ENCODE data around the gene ZNF133. TPM values are rescaled to one million over a fixed set of nuclear protein-coding genes. Genes with fewer than 3 reads are reported as not detected.
"Not testable (repeated sequence)": the region's sequence is repeated elsewhere in the genome, so short reads cannot be mapped to it uniquely, and the experiment has no call there.

Gene ZNF133
- polyA plus RNA-seq, 12 donors, result 5.4 to 21.6 (median 14.3) TPM; not detected in 1

- DNase-seq, result no peak
Observed at GRCh38 chr20:18279242-18279641, 9.1 kb upstream of the ZNF133 start.

- no peak for DNase-seq
Observed at GRCh38 chr20:18284805-18285533, 3.4 kb upstream of the ZNF133 start.

DNA sequence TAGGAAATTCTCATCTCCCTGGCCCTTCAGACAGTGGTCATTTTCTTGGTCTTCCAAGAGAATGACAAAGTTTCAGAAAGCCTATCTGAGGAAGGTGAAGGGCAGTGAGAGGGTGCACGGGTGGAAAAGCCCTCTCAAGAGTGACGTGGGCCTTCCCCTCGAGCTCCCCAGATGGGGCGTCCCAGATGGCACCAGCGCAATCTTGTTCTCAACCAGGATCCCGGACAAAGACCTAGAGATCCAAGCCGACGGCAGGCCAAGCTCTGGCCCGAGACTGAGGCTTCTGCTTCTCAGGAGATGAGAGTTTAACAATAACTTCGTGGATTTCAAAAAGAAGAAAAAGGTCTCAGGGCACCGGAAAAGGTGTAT lies 797 bp upstream of the ZNF133 start:
- no peak for DNase-seq

DNA sequence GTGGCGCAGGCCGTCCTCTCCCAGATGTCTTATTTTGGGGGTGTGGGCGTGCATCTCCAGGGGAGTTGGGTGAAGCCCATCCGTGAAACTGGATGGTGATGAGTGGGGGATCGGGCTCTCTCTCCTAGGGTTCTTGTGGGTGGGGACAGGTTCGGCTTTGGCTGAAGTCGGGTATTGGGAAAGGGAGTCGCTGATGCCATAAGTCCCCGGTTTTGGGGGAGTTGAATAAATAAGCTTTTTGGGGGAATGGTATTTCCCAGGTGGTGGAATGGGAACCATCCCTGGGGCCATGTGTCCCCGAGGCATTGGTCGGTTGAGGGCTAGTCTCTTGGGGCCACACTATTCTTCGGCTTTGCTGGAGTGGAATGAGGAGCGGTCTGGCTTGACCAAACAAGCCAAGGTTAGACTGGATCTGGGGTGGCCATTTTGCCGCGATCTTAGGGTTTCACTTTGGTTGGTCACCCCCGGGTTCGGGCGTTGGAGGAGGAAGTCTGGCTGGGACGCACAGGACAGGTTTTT lies 481 bp downstream of the ZNF133 start:
- no peak for DNase-seq

DNA sequence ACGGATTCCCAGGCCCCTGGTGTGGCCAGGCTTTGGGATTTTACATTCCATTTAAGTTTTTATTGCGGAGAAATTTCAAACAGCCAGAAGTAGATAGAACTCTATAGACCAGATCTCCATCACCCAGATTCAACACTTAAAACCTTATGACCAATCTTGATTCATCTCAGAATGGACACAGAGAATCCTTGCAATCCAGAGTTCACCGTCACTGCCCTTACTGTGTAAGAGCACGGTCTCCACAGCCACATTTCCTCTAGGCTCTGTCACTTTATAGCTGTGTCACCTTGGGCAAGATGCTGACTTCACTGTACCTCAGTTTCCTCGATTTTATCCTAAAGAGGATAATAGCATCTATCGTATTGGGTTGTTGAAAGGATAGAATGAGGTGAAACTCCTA lies 979 bp downstream of the ZNF133 start:
- no peak for DNase-seq

GRCh38 chr20:18299364-18299763 lies 11.0 kb downstream of the ZNF133 start:
- DNase-seq, result no peak

DNA sequence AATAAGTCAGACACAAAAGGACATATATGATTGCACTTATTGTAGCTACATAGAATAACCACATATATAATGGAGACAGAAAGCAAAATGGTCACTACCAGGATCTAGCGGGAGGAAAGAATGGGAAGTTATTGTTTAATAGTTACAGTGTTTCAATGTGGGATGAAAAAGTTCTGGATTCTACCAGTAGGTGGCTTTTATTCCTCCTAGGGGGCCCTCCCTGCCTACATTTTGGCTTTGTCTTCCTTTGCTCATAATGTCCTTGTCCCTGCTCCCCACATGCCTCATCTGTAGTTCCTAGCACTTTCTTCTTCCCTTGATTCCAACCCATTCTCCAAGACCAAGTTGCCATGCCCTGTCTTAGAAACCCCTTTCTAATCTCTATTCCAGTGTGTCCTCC lies 16.3 kb downstream of the ZNF133 start:
- DNase-seq, result no peak

DNA sequence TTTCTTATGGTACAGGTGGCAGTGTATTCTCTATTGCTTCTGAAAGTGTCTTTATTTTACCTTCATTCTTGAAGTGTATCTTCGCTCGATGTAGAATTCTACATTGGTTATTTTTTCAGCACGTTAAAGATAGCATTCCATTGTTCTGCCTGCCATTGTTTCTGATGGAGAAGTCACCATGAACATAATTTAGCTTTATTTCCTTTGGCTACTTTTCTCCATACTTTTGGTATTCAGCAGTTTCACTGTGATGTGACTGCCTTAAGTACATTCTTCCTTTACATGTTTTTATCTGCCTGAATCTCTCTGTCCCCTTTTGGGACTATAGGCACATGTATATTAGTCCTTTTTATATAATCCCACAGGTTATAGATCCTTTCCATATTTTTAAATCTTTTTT lies 19.0 kb downstream of the ZNF133 start:
- DNase-seq, result no peak

- DNase-seq, result no peak
Observed at GRCh38 chr20:18310051-18310450, 21.7 kb downstream of the ZNF133 start.

DNA sequence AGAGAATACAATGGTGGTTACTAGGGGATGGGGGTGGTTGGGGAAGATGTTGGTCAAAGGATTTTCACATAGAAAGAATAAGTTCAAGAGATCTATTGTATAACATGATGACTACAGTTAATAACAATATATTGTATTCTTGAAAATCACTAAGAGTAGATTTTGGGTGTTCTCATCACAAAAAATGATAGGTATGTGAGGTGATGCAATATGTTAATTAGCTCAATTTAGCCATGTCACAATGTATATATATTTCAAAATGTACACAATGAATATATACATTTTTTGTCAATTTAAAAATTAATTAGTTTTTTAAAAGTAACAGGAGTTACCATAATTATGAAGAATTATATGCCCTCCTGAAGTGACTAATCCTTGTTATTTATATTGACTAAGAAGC lies 22.3 kb downstream of the ZNF133 start:
- no peak for DNase-seq

DNA sequence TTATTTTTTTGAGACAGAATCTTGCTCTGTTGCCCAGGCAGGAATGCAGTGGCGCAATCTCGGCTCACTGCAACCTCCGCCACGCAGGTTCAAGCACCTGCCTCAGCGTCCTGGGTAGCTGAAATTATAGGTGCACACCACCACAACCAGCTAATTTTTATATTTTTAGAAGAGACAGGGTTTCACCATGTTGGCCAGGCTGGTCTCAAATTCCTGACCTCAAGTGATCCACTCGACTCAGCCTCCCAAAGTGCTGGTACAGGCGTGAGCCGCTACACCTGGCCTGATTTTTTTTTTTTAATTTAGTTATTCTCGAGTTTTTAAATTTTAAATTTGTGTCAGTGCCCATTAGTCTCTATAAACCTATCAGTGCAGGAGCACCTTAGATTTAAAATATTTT lies 24.4 kb downstream of the ZNF133 start:
- DNase-seq, result no peak

GRCh38 chr20:18313411-18313810 lies 25.1 kb downstream of the ZNF133 start:
- no peak for DNase-seq

DNA sequence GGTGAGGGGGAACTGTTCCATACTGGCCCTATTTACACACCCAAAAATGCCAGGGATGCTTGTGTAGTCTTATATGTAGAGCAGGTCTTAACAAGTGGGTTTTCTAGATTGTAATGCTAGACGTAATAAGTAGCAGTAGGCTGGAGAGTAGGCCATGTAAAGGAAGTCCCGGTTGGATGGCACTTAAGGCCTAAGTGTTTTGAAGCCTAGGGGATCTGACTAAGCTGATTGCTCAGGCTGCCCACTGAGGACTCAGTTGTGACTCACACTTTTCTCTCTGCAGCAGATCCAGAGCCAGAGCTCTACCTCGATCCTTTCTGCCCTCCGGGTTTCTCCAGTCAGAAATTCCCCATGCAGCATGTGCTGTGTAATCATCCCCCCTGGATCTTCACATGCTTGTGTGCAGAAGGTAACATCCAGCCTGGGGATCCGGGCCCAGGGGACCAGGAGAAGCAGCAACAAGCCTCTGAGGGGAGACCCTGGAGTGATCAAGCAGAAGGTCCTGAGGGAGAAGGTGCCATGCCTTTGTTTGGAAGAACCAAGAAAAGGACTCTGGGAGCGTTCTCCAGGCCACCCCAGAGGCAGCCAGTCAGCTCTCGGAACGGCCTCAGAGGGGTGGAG lies 26.6 kb downstream of the ZNF133 start:
- DNase-seq, result no peak

DNA sequence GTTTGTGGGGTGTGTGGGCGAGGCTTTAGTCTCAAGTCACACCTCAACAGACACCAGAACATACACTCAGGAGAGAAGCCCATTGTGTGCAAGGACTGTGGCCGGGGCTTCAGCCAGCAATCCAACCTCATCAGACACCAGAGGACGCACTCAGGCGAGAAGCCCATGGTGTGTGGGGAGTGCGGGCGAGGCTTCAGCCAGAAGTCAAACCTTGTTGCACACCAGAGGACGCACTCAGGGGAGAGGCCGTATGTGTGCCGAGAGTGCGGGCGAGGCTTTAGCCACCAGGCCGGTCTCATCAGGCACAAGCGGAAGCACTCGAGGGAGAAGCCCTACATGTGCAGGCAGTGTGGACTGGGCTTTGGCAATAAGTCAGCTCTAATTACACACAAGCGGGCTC lies 27.8 kb downstream of the ZNF133 start:
- DNase-seq, result no peak

GRCh38 chr20:18321316-18321715 lies 33.0 kb downstream of the ZNF133 start:
- no peak for DNase-seq

GRCh38 chr20:18321976-18322950 lies 33.9 kb downstream of the ZNF133 start:
- no peak for DNase-seq

DNA sequence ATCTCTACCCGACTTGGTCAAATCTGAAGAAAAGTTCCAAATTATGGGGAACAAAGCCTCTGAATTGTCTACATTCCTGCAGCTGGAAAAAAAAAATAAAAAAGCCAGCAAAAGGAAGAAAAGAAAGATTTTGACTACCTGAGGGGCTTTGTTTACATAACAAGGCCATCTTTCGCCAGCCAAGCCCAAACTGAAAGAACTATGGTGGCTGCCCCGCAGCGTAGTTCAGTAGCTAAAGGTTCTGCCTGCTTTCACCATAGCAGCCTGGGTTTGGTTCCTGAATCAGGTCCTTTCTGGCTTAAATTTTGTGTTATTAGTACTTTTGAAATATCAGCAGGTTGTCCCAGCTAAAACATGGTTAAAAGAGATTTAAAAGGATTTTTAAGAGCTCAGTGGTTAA lies 35.4 kb downstream of the ZNF133 start:
- DNase-seq, result no peak

DNA sequence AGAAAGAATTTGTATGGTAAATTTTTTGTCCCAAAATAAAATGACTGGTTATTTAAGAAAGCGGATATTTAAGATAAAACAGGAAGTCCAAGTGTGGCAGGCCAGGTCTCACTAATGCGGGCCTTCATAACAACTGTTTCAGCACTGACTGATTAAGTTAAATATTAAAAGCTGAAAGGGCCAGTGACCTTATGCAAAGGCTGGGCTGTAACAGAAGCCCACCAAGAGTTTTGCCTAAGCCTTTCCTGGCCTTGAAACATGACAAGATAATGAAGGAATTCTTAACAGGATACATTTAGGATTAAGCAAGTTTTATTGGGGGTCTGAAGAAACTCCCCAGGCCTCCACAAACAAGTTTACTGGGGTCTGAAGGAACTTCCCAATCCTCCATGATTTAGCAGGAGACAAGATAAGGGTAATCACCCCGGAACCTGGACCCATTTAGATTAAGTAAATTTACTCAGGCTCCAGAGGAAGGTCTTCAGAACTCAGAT lies 36.3 kb downstream of the ZNF133 start:
- no peak for DNase-seq

GRCh38 chr20:18326990-18327389 lies 38.7 kb downstream of the ZNF133 start:
- DNase-seq, result no peak

DNA sequence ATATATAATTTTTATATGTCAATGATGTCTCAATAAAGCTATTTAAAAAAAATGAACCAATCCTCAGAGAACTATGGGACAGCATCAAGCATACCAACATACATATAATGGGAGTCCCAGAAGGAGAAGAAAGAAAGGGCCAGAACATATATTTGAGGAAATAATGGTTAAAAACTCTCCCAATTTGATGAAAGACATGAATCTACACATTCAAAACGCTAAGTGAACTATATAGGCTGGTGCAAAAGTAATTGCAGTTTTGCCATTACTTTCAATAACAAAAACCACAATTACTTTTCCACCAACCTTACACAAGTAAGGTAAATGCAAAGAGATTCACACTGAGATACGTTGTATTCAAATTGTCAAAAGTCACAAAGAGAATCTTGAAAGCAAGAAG lies 43.4 kb downstream of the ZNF133 start:
- DNase-seq, result no peak

DNA sequence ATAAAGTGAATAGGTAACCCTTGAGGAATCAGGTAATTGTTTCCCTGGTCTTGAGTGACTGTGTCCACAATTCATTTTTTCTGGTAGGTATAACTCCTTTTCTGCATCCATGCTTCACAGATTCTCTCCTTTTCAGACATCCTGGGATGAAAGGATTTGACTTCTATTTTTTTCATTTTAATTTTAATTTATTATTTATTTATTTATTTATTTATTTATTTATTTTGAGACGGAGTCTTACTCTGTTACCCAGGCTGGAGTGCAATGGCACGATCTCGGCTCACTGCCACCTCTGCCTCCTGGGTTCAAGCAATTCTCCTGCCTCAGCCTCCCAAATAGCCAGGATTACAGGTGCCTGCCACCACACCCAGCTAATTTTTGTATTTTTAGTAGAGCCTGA lies 61.4 kb downstream of the ZNF133 start:
- DNase-seq, result not testable (repeated sequence)

DNA sequence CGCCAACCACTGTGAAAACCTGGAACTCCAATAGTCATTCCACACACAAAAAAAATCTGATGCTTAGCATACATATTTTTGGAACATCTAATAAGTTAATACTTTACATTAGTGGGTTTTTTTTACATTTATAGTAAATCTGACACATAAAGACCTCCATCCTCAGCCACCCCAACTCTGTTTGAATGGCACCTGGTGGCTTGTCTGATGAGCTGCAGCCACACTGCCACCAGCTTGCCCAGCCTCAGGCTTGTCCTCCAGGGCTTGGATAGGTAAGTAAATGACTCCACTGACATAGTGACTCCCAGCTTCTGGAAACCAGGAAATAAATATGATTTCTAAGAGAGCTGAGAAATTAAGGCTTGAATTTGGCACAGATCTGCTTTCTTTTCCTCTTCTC lies 71.5 kb downstream of the ZNF133 start:
- DNase-seq, result no peak

All from muscle of arm (tissue), 12 donors.